HepG2 (cell line): ENCODE data around the gene KCNIP4. TPM values are rescaled to one million over a fixed set of nuclear protein-coding genes. Genes with fewer than 3 reads are reported as not detected.

Source experiments
- ATAC-seq: fragments of 200-7000 bp; cut with Tn5 transposase; 3 replicates; pipeline ENCODE4 v1.9.1; 2020; ENCODE audit warnings: mild to moderate bottlenecking, moderate library complexity
- BruUV-seq: library from RNA; stranded (reverse); fragments of 400-500 nt; replicated peaks from 2 replicates; lab custom pipeline; 2021; lab: Mats Ljungman, UMichigan
- CTCF ChIA-PET: fragments of 300-600 bp; formaldehyde crosslinking; extraction: SDS; loops from one replicate; lab custom pipeline; 2021; ENCODE audit warnings: low total read pairs, inconsistent platforms, low intra/inter-chr PET ratio; lab: Yijun Ruan, JAX
- POLR2A ChIA-PET: fragments of 350-600 bp; sonication (Branson Sonifier 250); formaldehyde crosslinking; loops from one replicate; lab custom pipeline; 2020; ENCODE audit warnings: antibody characterized with exemption, inconsistent platforms; lab: Yijun Ruan, JAX
- DNase-seq: peaks from one replicate; pipeline ENCODE4 v3.0.0-alpha.2; 2015; ENCODE audit warnings: low spot score
- FAIRE-seq: peaks from 3 replicates; lab custom pipeline; 2011; peaks lifted over from hg19 to GRCh38; lab: Jason Lieb, UNC
- H2AFZ ChIP-seq: one replicate; pipeline ENCODE4 v1.6.1; 2011; ENCODE audit warnings: low read length, inconsistent platforms
- H3K27ac ChIP-seq: fragments of 300-600 bp; 3 replicates; pipeline ENCODE4 v1.8.0; 2011; ENCODE audit warnings: mixed run types, mild to moderate bottlenecking, mixed read lengths, low read length, inconsistent platforms; ENCODE audit not compliant: insufficient read depth; ENCODE audit errors: extremely low read length
- H3K27me3 ChIP-seq, 2 experiments: fragments of 200-600 bp in 1 of 2; 2 replicates in 1 of 2; 3 replicates in 1 of 2; pipeline versions ENCODE4 v1.6.0 to v1.8.0; 2011; ENCODE audit warnings: low read length in 2 of 2, mild to moderate bottlenecking in 2 of 2, moderate library complexity in 2 of 2, inconsistent platforms in 1 of 2; ENCODE audit not compliant: insufficient read depth in 2 of 2, control insufficient read depth in 1 of 2
- H3K36me3 ChIP-seq, 2 experiments: fragments of 200-600 bp in 1 of 2; replicated peaks in 1 of 2; 2 replicates in 1 of 2; 3 replicates in 1 of 2; pipeline versions ENCODE4 v1.5.1 to v1.8.0; 2011; ENCODE audit warnings: low read length in 2 of 2, inconsistent platforms in 1 of 2; ENCODE audit not compliant: insufficient read depth in 2 of 2, control insufficient read depth in 1 of 2
- H3K4me1 ChIP-seq: 2 replicates; pipeline ENCODE4 v1.5.1; 2012; ENCODE audit warnings: low read length, inconsistent platforms; ENCODE audit not compliant: insufficient read depth
- H3K4me2 ChIP-seq: 2 replicates; pipeline ENCODE4 v1.6.0; 2011; ENCODE audit warnings: low read depth, low read length, inconsistent platforms
- H3K4me3 ChIP-seq, 3 experiments: fragments of 200-600 bp in 1 of 3; sonication (generic), shearing (Covaris generic) in 1 of 3; replicated peaks in 1 of 3; 2 replicates each; pipeline ENCODE4 v1.5.1; 2011 to 2016; ENCODE audit warnings: low read length in 3 of 3, inconsistent platforms in 2 of 3, low read depth in 2 of 3, mild to moderate bottlenecking in 2 of 3, control low read depth in 1 of 3, mixed read lengths in 1 of 3; ENCODE audit not compliant: insufficient read depth in 1 of 3
- H3K79me2 ChIP-seq: one replicate; pipeline ENCODE4 v1.6.1; 2011; ENCODE audit warnings: low read length, inconsistent platforms; ENCODE audit not compliant: insufficient read depth
- H3K9ac ChIP-seq: 2 replicates; pipeline ENCODE4 v1.6.0; 2011; ENCODE audit warnings: mild to moderate bottlenecking, low read depth, low read length, inconsistent platforms; ENCODE audit not compliant: insufficient read depth
- H3K9me3 ChIP-seq: 2 replicates; pipeline ENCODE4 v1.5.1; 2012; ENCODE audit warnings: mild to moderate bottlenecking, low read length
- H4K20me1 ChIP-seq: 2 replicates; pipeline ENCODE4 v1.6.0; 2011; ENCODE audit warnings: inconsistent platforms, mild to moderate bottlenecking, low read length, moderate library complexity; ENCODE audit not compliant: insufficient read depth
- ELF3 ChIP-seq: IDR thresholded peaks from 2 replicates; pipeline ENCODE4 v1.6.1; 2016; ENCODE audit warnings: missing genetic modification reagents, missing compliant biosample characterization
- FOXC1 ChIP-seq: sonication (generic); formaldehyde crosslinking; IDR thresholded peaks from 2 replicates; pipeline ENCODE4 v1.8.0; 2022; ENCODE audit warnings: mild to moderate bottlenecking, missing genetic modification reagents, borderline replicate concordance
- GATA4 ChIP-seq: sonication (generic); IDR thresholded peaks from 2 replicates; pipeline ENCODE4 v1.6.1; 2016; ENCODE audit warnings: antibody characterized with exemption, low read depth, borderline replicate concordance
- HMG20A ChIP-seq: IDR thresholded peaks from 2 replicates; pipeline ENCODE4 v1.6.1; 2016; ENCODE audit warnings: borderline replicate concordance
- NONO ChIP-seq, 2 experiments: fragments of 450-650 bp in 1 of 2; sonication (generic) in 1 of 2; formaldehyde crosslinking in 1 of 2; IDR thresholded peaks in 1 of 2; conservative IDR thresholded peaks in 1 of 2; 2 replicates each; pipeline versions ENCODE4 v1.6.1 to v1.8.0; 2017 to 2022; ENCODE audit warnings: mild to moderate bottlenecking in 1 of 2, missing genetic modification reagents in 1 of 2, moderate library complexity in 1 of 2
- ZBTB38 ChIP-seq: sonication (generic); formaldehyde crosslinking; IDR thresholded peaks from 2 replicates; pipeline ENCODE4 v1.5.1; 2020; ENCODE audit warnings: mild to moderate bottlenecking, missing genetic modification reagents
- ZNF318 ChIP-seq: sonication (generic); formaldehyde crosslinking; IDR thresholded peaks from 2 replicates; pipeline ENCODE4 v1.4.0; 2020; ENCODE audit warnings: mild to moderate bottlenecking, missing genetic modification reagents
- ZSCAN9 ChIP-seq: IDR thresholded peaks from 2 replicates; pipeline ENCODE4 v1.6.1; 2016; ENCODE audit warnings: borderline replicate concordance
- WGBS: methylation state at CpG from one replicate; pipeline ENCODE4 v1.1.6; 2017; ENCODE audit warnings: low lambda C conversion rate; 5-methylcytosine and 5-hydroxymethylcytosine counted together
- in situ Hi-C: cut with HindIII; loops from 2 replicates; pipeline ENCODE4 v1.10.0; 2017; ENCODE audit warnings: low pct_unique_long_range_greater_than_20kb; ENCODE audit not compliant: extremely low pct_ligation_motif_present
- intact Hi-C: fragments of 100-400 bp; cut with micrococcal nuclease; formaldehyde crosslinking; loops from one replicate; pipeline ENCODE4 v1.10.0; 2022; ENCODE audit not compliant: unreplicated experiment
- polyA plus RNA-seq, 8 experiments: library from polyadenylated mRNA; depleted of rRNA in 3 of 8; stranded (reverse) in 7 of 8; unstranded in 1 of 8; fragments of >200 nt; fragmentation: Illumina TruSeq in 4 of 8; extraction: Trizol in 4 of 8; gene quantifications; 2 replicates each; pipeline versions ENCODE4 v1.2.1 to v1.2.3, GENCODE V29; 2011 to 2016; ENCODE audit warnings: low read depth in 4 of 8, missing spikeins in 1 of 8, mixed read lengths in 1 of 8; ENCODE audit not compliant: insufficient read depth in 1 of 8
- total RNA-seq, 5 experiments: library from RNA; depleted of rRNA; stranded (reverse); fragments of >200 nt; fragmentation: Illumina TruSeq; extraction: Trizol; gene quantifications; 2 replicates each; pipeline ENCODE4 v1.2.3, GENCODE V29; 2016; ENCODE audit warnings: low read depth in 1 of 5
- TF ChIP-seq, protein P1 (sequence below): sonication (generic); formaldehyde crosslinking; IDR thresholded peaks from 2 replicates; pipeline ENCODE4 v1.4.0; 2020; ENCODE audit warnings: mild to moderate bottlenecking, missing genetic modification reagents

KCNIP4 gene
- total and polyA plus RNA-seq, 2 of the 13 experiments (the other 11 are each of a cell fraction or from before 2014, with no cell fraction given): 0.09 TPM; not detected in 1

- Histone ChIP-seq H4K20me1 (no peaks in the 10 kb centered on the region), H3K4me1 (no peaks in the 10 kb centered on the region), H3K27ac (no peak overlapping the region), H3K79me2 (no peaks in the 10 kb centered on the region), H3K36me3 (no peaks in the 10 kb centered on the region), H3K4me3 (no peak overlapping the region), H3K27me3 (no peaks in the 10 kb centered on the region), H3K9me3 (no peaks in the 10 kb centered on the region), H3K9ac (no peak overlapping the region), H2AFZ (no peak overlapping the region), H3K4me2 (no peak overlapping the region)
- intact Hi-C loops: no loop called here
- ATAC-seq (no peak), FAIRE-seq (no peak), DNase-seq (no peak)
- no TSS peak for BruUV-seq
- no peak for TF ChIP-seq ELF3
- no peak for TF ChIP-seq GATA4
- TF ChIP-seq NONO (IDR thresholded peaks at IDR 0.05): no peak
- no peak for TF ChIP-seq NONO (CRISPR knock-in tag; conservative IDR thresholded peaks at IDR 0.05)
- TF ChIP-seq ZBTB38 (CRISPR knock-in tag): no peak
- TF ChIP-seq HMG20A (CRISPR knock-in tag): no peak
- TF ChIP-seq, protein P1, sequence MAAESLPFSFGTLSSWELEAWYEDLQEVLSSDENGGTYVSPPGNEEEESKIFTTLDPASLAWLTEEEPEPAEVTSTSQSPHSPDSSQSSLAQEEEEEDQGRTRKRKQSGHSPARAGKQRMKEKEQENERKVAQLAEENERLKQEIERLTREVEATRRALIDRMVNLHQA (CRISPR knock-in tag): no peak
- TF ChIP-seq FOXC1 (CRISPR knock-in tag): no peak
- in situ Hi-C loops: no loop called here
- 2% methylated on average over 5 of the region's 5 CpGs for WGBS
- ChIA-PET CTCF (no interaction called here), POLR2A (no interaction called here)
These were observed 76.5 kb downstream of the KCNIP4 start for GRCh38 chr4:21872101-21872500.

GRCh38 chr4:21869978-21870745 lies 78.4 kb downstream of the KCNIP4 start:
- ChIA-PET POLR2A (no interaction called here), CTCF (no interaction called here)
- H3K4me3 ChIP-seq: no peak overlapping the region
- H4K20me1 ChIP-seq: no peaks in the 10 kb centered on the region
- BruUV-seq: no TSS peak
- ATAC-seq (no peak), FAIRE-seq (no peak), DNase-seq (no peak)
- no peak overlapping the region for H2AFZ ChIP-seq
- no peaks in the 10 kb centered on the region for H3K4me1 ChIP-seq
- WGBS: 33% methylated on average over 8 of the region's 8 CpGs
- in situ Hi-C loops (no loop called here), intact Hi-C loops (no loop called here)
- H3K27me3 ChIP-seq: no peaks in the 10 kb centered on the region
- H3K79me2 ChIP-seq: no peaks in the 10 kb centered on the region
- H3K36me3 ChIP-seq: no peaks in the 10 kb centered on the region
- no peak overlapping the region for H3K27ac ChIP-seq
- no peaks in the 10 kb centered on the region for H3K9me3 ChIP-seq
- no peak overlapping the region for H3K4me2 ChIP-seq
- no peak overlapping the region for H3K9ac ChIP-seq
- TF ChIP-seq ZNF318 (CRISPR knock-in tag) (no peak), FOXC1 (CRISPR knock-in tag) (no peak), ZSCAN9 (CRISPR knock-in tag) (no peak)
